ENCODE data around the gene CCDC141. TPM values are rescaled to one million over a fixed set of nuclear protein-coding genes. Genes with fewer than 3 reads are reported as not detected.

Gene CCDC141
- total RNA-seq, 1 donor from 2014 or later, result 25.7 TPM

- no peaks in the 10 kb centered on the region for H3K4me1 ChIP-seq
- H3K4me3 ChIP-seq, result no peak overlapping the region
- TF ChIP-seq CTCF (IDR thresholded peaks at IDR 0.05), result no peak
- H3K36me3 ChIP-seq, result no peaks in the 10 kb centered on the region
- intact Hi-C loops (cut with DNase I), result no loop called here
- H3K27me3 ChIP-seq, result no peaks in the 10 kb centered on the region
- DNase-seq (no peak), ATAC-seq (no peak)
- H3K27ac ChIP-seq, result no peak overlapping the region
- H3K9me3 ChIP-seq, result no peaks in the 10 kb centered on the region
Observed at GRCh38 chr2:178951266-178952006, 98.5 kb downstream of the CCDC141 start.

GRCh38 chr2:178949584-178949983 is 100.4 kb downstream of the CCDC141 start:
- Histone ChIP-seq H3K27me3 (no peaks in the 10 kb centered on the region), H3K36me3 (no peaks in the 10 kb centered on the region), H3K27ac (no peak overlapping the region), H3K9me3 (no peaks in the 10 kb centered on the region), H3K4me1 (no peaks in the 10 kb centered on the region), H3K4me3 (no peak overlapping the region)
- TF ChIP-seq CTCF (IDR thresholded peaks at IDR 0.05), result no peak
- ATAC-seq, result no peak
- intact Hi-C loops (cut with DNase I), result no loop called here
- DNase-seq, result no peak

- no peak for TF ChIP-seq CTCF (IDR thresholded peaks at IDR 0.05)
- intact Hi-C loops (cut with DNase I), result no loop called here
- Histone ChIP-seq H3K4me1 (no peaks in the 10 kb centered on the region), H3K27ac (no peak overlapping the region), H3K27me3 (no peaks in the 10 kb centered on the region), H3K4me3 (no peak overlapping the region), H3K36me3 (no peaks in the 10 kb centered on the region), H3K9me3 (no peaks in the 10 kb centered on the region)
- no peak for DNase-seq
- no peak for ATAC-seq
Observed at GRCh38 chr2:178949151-178949550, 100.8 kb downstream of the CCDC141 start.

- no peak for TF ChIP-seq CTCF (IDR thresholded peaks at IDR 0.05)
- no peak overlapping the region for H3K4me3 ChIP-seq
- no peaks in the 10 kb centered on the region for H3K27me3 ChIP-seq
- H3K4me1 ChIP-seq, result no peaks in the 10 kb centered on the region
- no peak overlapping the region for H3K27ac ChIP-seq
- DNase-seq (no peak), ATAC-seq (no peak)
- H3K36me3 ChIP-seq, result no peaks in the 10 kb centered on the region
- intact Hi-C loops (cut with DNase I), result no loop called here
- H3K9me3 ChIP-seq, result no peaks in the 10 kb centered on the region
Observed at GRCh38 chr2:178947006-178947405, 102.9 kb downstream of the CCDC141 start.

- ATAC-seq (no peak), DNase-seq (no peak)
- H3K4me1 ChIP-seq, result no peaks in the 10 kb centered on the region
- H3K36me3 ChIP-seq, result no peaks in the 10 kb centered on the region
- no peaks in the 10 kb centered on the region for H3K9me3 ChIP-seq
- no peak overlapping the region for H3K4me3 ChIP-seq
- no peaks in the 10 kb centered on the region for H3K27me3 ChIP-seq
- intact Hi-C loops (cut with DNase I), result no loop called here
- TF ChIP-seq CTCF (IDR thresholded peaks at IDR 0.05), result no peak
- H3K27ac ChIP-seq, result no peak overlapping the region
Observed at GRCh38 chr2:178946494-178946893, 103.4 kb downstream of the CCDC141 start.

GRCh38 chr2:178943745-178944144 is 106.2 kb downstream of the CCDC141 start:
- no peak for TF ChIP-seq CTCF (IDR thresholded peaks at IDR 0.05)

More at GRCh38 chr2:178943745-178944144, 106.2 kb downstream of the CCDC141 start:
- H3K27me3 ChIP-seq, result no peaks in the 10 kb centered on the region
- ATAC-seq (no peak), DNase-seq (no peak)
- H3K4me1 ChIP-seq, result no peaks in the 10 kb centered on the region
- no peaks in the 10 kb centered on the region for H3K36me3 ChIP-seq
- intact Hi-C loops (cut with DNase I), result no loop called here
- no peak overlapping the region for H3K4me3 ChIP-seq
- H3K27ac ChIP-seq, result no peak overlapping the region
- no peaks in the 10 kb centered on the region for H3K9me3 ChIP-seq
